HG03103 (cell line): ENCODE measurements around the gene FUT2.
"Not testable (repeated sequence)": the region's sequence is repeated elsewhere in the genome, so short reads cannot be mapped to it uniquely, and the experiment has no call there.

Source experiments
- ATAC-seq: cut with Tn5 transposase; IDR thresholded peaks from one replicate; pipeline ENCODE4 v1.9.1; 2021; ENCODE audit warnings: low read depth; ENCODE audit not compliant: unreplicated experiment

FUT2 gene

GRCh38 chr19:48695743-48696352 lies at the start of gene FUT2:
TSS of gene FUT2 (plus strand) at chr19:48695971. CDS start at chr19:48702957, 6,986 bp downstream.
- ATAC-seq: no peak

GRCh38 chr19:48646001-48646721 lies 49.6 kb upstream of the FUT2 start, which contains the start of gene CA11:
TSS of gene CA11 (minus strand) at chr19:48646187. CDS start at chr19:48645632, 555 bp downstream.
- peak; percentile 82 for ATAC-seq

GRCh38 chr19:48646722-48647216 lies 49.0 kb upstream of the FUT2 start:
- ATAC-seq: no peak

- no peak for ATAC-seq
Observed at GRCh38 chr19:48648134-48648533, 47.6 kb upstream of the FUT2 start.

- no peak for ATAC-seq
Observed at GRCh38 chr19:48650974-48651682, 44.6 kb upstream of the FUT2 start.

GRCh38 chr19:48651683-48652048 lies 44.1 kb upstream of the FUT2 start:
- ATAC-seq: no peak

- no peak for ATAC-seq
Observed at GRCh38 chr19:48654299-48655059, 41.3 kb upstream of the FUT2 start.

- ATAC-seq: no peak
Observed at GRCh38 chr19:48656840-48657474, 38.8 kb upstream of the FUT2 start.

GRCh38 chr19:48657828-48658227 lies 37.9 kb upstream of the FUT2 start:
- ATAC-seq: not testable (repeated sequence)

- no peak for ATAC-seq
Observed at GRCh38 chr19:48658483-48658882, 37.3 kb upstream of the FUT2 start.

GRCh38 chr19:48659768-48660167 lies 36.0 kb upstream of the FUT2 start:
- ATAC-seq: no peak

- ATAC-seq: peak; percentile 69
Observed at GRCh38 chr19:48660852-48661710, 34.7 kb upstream of the FUT2 start.

- no peak for ATAC-seq
Observed at GRCh38 chr19:48661711-48662090, 34.1 kb upstream of the FUT2 start.

GRCh38 chr19:48663667-48664066 lies 32.1 kb upstream of the FUT2 start:
- no peak for ATAC-seq

- ATAC-seq: no peak
Observed at GRCh38 chr19:48664476-48664875, 31.3 kb upstream of the FUT2 start.

GRCh38 chr19:48665786-48666185 lies 30.0 kb upstream of the FUT2 start:
- ATAC-seq: no peak

- no peak for ATAC-seq
Observed at GRCh38 chr19:48668332-48668731, 27.4 kb upstream of the FUT2 start.

GRCh38 chr19:48668761-48669160 lies 27.0 kb upstream of the FUT2 start:
- ATAC-seq: no peak

- no peak for ATAC-seq
Observed at GRCh38 chr19:48669903-48670668, 25.7 kb upstream of the FUT2 start.
